ENCODE results near the gene NPEPL1.
"Not testable (repeated sequence)": the region's sequence is repeated elsewhere in the genome, so short reads cannot be mapped to it uniquely, and the experiment has no call there.

The NPEPL1 gene

GRCh38 chr20:58692579-58693225, at the start of gene NPEPL1:
Gene NPEPL1, plus strand, starts transcription at chr20:58692800. Its CDS starts 101 bp downstream, at chr20:58692901.
- DNase-seq, result peak in 6 of 14 donors; percentile 9 to 71 (median 39)

GRCh38 chr20:58642896-58643295, 49.7 kb upstream of the NPEPL1 start:
- DNase-seq, result not testable (repeated sequence)

DNA sequence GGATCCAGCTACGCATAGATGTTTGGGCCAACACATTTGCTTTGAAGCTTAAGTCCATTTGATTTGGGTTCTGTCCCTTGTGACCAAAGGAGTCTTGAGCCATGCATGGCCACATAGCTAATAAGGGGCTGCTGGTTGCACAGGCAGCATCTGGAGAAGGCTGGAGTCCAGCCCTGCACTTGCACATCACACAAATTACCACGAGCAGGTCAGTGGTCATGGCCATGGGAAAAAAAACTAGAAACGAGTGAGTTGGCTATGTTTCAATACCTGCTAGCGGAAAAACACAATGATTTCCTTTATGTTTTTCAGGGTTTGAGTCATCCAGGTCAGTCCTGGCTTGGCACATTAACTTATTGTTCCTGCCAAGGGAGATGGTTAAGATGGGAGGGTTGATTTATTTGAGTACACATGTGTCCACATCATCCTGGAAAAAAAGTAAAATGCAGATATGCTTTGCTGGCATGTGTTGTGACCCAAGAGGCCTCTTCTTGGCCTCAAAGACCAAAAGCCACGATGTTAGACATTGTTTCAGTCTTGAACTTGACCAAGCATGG, 47.1 kb upstream of the NPEPL1 start:
- no peak for DNase-seq

DNA sequence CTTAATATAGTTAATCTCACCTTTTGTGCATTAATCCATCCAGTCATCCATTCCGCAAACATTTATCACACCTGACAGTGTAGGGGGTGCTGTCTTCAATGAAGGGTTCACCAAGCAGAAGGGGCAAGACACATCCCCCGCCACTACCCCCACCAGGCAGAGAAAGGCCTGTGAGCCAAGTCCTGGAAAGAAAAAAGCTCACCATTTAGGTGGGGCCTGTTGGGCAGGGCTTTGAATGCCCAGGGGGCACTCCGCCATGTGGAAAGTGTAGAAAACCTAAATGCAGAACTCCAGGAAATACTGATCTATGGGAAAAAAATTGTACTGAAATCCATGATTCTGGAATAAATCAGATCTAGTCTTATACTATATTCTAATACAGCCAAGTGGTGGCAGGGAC, 46.3 kb upstream of the NPEPL1 start:
- DNase-seq, result no peak

GRCh38 chr20:58646703-58647102, 45.9 kb upstream of the NPEPL1 start:
- no peak for DNase-seq

GRCh38 chr20:58647162-58647795, 45.3 kb upstream of the NPEPL1 start:
- no peak for DNase-seq

GRCh38 chr20:58647796-58648501, 44.7 kb upstream of the NPEPL1 start:
- DNase-seq, result peak in 2 of 14 donors; percentile 27 to 57

- not testable (repeated sequence) for DNase-seq
These were observed 44.1 kb upstream of the NPEPL1 start for GRCh38 chr20:58648502-58648825.

DNA sequence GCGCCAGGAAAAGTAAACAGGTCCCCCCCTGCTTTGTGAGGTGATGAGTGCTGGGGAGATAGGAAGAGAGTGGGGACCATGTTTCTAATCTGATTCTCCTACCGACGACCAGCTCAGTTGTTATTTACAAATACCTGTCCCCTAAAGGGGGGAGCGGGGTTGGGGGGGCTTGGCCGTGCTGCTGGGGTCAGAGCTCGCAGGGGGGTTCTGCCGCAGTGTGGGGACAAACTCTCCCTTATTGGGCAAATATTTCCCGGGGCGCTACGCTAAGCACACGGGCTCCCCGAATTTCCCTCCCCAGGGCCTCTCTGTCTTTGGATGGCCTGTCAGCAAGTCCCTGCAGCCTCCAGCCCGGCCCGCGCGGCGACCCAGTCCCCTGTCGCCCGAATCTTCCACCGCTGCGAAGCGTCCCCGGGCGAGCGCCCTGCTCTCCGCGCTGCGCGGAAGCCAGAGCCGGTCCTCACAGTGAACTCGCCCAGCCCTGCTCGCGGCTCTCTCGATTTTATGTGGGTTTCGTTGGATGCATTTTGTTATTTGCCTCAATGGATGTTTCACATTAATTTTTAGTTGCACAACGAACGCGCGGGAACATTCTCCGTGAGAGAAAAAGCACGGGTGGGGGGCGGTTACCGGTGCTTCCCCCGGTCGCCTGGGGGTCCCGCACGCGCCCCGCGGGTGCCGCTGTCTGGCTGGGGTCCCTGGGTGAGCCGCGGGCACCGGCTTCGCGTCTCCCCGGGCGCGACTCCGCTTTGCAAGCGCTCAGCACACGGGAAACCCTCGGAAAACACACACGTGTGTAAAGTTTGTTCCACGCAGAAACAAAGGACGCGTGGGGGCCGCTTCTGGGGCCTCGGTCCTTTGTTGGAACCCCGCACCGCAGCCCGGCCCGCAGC, 43.1 kb upstream of the NPEPL1 start:
- DNase-seq, result peak in 2 of 14 donors; percentile 15 to 50

DNA sequence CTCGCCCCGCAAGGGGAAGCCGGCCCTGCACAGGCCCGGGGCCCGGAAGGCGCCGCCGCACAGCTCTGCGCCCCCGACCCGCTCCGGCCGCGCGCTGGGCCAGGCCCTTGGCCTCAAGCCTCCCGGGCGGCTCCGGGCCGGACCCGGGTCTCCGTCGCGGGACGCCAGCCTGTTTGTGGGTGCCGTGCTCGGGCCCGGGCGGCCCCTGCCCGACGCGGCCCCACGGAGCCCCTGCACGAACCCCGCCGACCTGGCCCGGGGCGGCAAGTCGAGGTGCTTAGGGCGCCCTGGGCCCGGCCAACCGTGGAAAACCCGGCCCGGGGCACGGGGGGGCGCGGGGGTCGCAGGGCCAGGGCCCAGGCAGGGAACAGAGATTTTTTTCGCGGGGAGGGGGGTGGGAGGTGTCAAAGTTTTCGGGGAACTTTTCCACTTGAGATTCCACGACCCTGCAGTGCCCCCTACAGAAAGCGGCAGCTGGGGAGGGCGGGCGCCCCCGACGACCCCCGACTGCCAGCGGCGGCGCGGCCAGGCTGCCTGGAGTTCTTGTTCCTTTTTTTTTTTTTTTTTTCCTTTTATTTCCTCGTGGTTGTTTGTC, 42.3 kb upstream of the NPEPL1 start:
- peak in 5 of 14 donors; percentile 52 to 71 (median 62) for DNase-seq

DNA sequence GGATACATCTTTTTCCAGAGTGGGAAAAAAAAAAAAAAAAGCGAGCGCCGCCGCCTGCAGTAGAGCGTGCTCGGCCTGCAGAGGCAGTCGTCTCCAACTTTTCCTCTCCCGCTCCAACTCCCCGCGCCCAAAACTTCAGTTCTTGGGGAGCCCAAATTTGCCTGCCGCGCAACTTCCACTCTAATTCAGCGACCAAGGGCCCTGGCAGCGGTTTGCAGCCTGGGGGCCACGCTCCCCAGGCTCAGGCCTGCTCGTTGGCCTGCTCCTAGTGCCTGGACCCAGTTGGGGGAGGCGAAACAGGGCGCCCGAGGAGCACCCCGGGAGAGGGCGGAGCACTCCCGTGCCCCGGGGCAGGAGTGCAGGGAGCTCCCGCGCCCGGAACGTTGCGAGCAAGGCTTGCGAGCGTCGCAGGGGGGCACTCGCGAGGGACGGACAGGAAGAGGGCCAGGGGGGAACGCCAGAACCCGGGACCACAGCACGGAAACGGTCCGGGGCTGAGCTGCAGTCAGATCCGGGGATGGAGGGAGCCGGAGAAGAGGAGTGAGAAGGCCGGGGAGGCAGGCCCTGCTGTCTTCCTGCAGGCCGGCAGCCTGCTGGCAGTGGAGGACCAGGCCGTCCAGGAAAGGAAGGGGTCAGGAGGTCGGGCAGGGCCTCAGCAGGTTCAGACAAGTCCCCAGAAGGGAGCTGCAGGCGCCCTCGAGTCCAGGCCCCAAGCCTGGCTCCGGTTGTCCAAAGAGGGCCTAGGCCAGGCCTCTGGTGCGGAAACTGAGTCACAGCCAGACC, 41.6 kb upstream of the NPEPL1 start, which contains the start of gene STX16:
STX16 (plus strand) TSS at position 508 of the 783 bp plus-strand sequence. CDS start 724 bp downstream, outside the sequence.
- DNase-seq, result peak; percentile 47 to 92 (median 82)

GRCh38 chr20:58651559-58651945, 41.0 kb upstream of the NPEPL1 start:
- peak in 5 of 14 donors; percentile 60 to 92 (median 81) for DNase-seq

GRCh38 chr20:58651946-58652605, 40.5 kb upstream of the NPEPL1 start:
- DNase-seq, result peak in 12 of 14 donors; percentile 16 to 79 (median 48)

DNA sequence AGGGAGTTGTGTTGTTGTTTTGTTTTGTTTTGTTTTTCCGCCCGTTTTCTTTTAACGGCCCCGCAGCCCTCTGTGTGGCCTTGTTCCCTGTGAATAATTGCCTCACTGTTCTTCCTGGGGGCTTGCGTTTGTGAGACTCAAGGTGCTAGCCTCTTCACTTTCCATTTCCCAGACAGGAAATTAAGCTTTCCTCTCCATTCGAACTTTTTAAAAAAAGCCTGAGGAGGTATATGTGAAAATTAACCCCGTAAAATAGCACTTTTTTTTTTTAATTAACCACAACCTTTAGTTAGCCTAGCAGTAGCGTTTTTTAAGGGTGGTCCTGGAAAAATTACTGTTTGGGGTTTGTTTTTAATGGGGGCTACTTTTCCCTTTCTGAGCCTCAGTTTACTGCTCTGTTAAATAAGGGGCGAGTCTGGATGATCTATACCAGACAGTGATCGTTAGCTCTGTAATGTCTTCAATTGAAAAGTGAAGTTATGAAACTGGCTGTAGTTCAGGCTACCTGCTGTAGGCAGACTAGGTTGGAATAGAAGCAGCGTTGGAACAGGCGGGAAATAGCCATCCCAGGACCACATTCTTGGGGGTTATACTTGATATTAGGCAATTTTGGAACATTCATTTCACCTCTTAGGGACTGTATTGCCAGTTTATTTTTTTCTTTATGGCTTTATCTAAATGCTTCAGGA, 39.9 kb upstream of the NPEPL1 start:
- no peak for DNase-seq

GRCh38 chr20:58654337-58654736, 38.3 kb upstream of the NPEPL1 start:
- DNase-seq, result no peak

- no peak for DNase-seq
These were observed 37.1 kb upstream of the NPEPL1 start for GRCh38 chr20:58655328-58656107.

DNA sequence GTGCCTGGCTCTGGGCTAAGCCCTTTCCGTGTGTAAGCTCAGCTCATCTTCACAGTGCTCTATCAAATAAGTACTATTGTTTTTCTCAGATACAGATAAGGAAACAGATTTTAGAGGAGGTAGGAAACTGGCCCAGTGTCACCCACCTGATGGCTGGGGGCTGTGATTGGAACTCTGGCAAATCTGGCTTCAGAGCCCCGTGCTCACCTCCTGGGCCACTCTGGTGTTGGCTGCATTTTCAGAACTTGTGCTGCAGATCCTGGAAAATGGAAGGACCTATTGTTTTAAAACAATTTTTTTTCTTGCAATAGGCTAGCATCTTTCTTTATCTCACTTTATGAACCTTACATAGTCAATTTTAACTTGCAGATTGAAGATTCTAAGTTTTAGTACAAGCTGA, 35.8 kb upstream of the NPEPL1 start:
- no peak for DNase-seq

DNA sequence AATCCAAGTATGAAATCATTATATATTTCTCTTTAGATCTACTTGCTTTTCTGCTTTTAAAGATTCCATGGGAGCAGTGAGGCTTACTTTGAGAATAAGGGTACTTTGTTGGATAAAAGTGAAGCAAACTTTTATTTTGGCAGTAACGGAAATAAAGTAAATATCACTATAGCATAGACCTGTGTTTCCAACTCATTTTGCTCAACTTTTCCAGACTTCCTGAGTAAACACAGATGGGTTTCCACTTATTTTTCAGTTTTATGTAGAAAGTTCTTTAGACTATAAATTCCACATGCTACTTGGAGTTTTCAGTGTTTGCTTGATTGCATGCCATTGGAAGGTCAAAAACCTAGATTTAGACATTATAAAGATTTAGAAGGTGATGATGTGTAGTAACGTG, 35.3 kb upstream of the NPEPL1 start:
- DNase-seq, result no peak

DNA sequence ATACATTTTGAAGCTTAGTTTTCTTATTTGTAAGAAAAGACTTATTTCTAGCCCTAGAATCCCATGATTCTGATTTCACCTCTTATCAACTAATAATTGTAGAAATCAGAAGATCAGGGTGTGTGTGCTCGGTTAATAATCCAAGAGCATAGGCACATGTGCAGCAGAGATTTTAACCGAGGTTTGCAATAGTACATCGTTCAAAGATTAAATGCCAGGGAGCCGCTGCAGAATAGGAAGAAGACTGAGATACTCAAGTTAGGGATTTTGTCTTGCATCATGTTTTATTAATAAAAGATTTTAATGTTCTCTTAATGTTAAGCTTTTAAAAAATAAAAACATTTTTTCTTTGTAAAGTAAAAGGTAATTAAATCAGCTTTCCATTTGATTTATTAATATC, 34.6 kb upstream of the NPEPL1 start:
- DNase-seq, result no peak

Data from C1 segment of cervical spinal cord (tissue), 14 donors.